GM21447 (cell line): ENCODE results near the gene CD8B.
"Not testable (repeated sequence)": the region's sequence is repeated elsewhere in the genome, so short reads cannot be mapped to it uniquely, and the experiment has no call there.

Experiments used
- ATAC-seq: cut with Tn5 transposase; IDR thresholded peaks from one replicate; pipeline ENCODE4 v1.9.1; 2021; ENCODE audit not compliant: unreplicated experiment

The CD8B gene

GRCh38 chr2:86861628-86862379 lies at the start of gene CD8B:
Gene CD8B, minus strand, starts transcription at chr2:86861886. Its CDS starts 21 bp downstream, at chr2:86861865.
- not testable (repeated sequence) for ATAC-seq

DNA sequence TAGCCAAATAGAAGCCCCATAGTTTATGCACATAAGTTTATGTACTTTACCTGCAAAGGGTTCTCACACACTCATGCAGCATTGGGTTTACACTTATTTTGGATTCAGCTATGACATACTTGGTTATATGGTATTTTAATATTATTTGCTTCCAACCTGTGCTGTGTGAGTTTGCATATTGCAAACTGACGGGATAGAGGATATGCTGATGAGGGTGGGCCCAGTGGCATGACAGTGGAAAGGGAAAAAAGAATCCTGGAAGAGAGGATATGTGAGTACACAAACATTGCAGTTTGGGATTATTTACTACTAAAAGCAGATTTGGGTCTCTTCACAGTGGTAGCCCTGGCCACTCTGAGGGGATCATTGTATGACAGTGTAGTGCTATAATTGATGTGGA lies 44.2 kb upstream of the CD8B start:
- ATAC-seq = not testable (repeated sequence)

GRCh38 chr2:86900687-86901086 lies 39.0 kb upstream of the CD8B start:
- not testable (repeated sequence) for ATAC-seq

GRCh38 chr2:86886026-86886425 lies 24.3 kb upstream of the CD8B start:
- not testable (repeated sequence) for ATAC-seq

- ATAC-seq = not testable (repeated sequence)
Measured at GRCh38 chr2:86882865-86883264, 21.2 kb upstream of the CD8B start.

GRCh38 chr2:86882118-86882665 lies 20.5 kb upstream of the CD8B start:
- ATAC-seq = not testable (repeated sequence)

GRCh38 chr2:86878986-86879385 lies 17.3 kb upstream of the CD8B start:
- ATAC-seq = not testable (repeated sequence)

DNA sequence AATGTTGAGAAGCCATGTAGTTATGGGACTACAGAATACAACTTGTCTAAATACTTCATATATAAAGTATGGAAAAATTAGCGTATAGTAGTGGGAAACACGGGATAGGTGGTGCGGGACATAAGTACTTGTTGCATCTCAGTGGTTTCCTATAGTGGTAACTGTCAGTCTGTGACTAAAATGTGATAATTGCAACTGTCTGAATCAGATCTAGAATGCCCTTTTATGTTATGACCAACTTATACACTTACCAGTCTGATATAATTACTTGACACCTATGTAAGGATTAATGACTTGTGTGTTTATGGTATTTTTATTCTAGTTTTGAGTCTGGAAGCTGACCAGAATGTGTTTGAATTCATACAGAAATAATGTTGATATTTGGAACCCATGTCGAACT lies 9.3 kb upstream of the CD8B start:
- not testable (repeated sequence) for ATAC-seq

GRCh38 chr2:86868895-86869468 lies 7.3 kb upstream of the CD8B start:
- ATAC-seq = not testable (repeated sequence)

GRCh38 chr2:86862380-86862703 lies 656 bp upstream of the CD8B start:
- not testable (repeated sequence) for ATAC-seq

DNA sequence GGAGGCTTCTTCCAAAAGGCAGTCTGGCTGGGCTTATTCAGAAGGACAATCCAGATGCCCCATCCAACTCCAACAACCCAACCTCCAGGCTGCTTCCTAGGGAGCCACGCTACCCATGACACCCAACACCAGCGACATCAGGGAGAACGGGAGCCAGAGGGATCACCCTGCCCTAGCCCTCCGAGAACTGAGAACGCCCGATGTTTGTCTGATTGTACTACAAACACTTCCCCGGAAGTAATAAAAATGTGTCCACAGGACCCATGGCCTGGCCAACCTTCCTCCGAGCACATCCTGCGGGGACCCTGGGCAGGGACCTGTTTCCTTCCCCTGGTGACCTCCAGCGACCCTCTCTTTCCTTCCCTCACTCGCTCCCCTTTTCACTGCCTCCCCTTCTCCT lies 511 bp downstream of the CD8B start:
- not testable (repeated sequence) for ATAC-seq

GRCh38 chr2:86860573-86860972 lies 1.1 kb downstream of the CD8B start:
- ATAC-seq = not testable (repeated sequence)

DNA sequence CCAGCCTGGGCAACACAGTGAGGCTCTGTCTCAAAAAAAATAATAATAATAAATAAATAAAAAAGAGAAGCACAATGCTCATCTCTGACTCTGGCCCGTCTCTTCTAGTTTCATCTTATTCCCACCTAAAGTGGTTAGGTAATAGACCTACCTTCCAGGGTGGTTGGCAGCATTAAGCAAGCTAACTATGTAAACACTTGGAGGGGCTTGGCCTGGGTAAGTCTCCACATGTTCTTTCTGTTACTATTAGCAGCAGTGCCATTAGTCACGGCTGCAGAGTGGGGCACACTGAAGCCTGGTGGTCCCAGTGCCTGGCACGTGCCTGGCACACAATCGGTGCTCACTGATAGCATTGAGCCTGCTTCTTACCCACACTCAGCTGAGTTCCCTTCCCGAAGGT lies 4.0 kb downstream of the CD8B start:
- not testable (repeated sequence) for ATAC-seq

DNA sequence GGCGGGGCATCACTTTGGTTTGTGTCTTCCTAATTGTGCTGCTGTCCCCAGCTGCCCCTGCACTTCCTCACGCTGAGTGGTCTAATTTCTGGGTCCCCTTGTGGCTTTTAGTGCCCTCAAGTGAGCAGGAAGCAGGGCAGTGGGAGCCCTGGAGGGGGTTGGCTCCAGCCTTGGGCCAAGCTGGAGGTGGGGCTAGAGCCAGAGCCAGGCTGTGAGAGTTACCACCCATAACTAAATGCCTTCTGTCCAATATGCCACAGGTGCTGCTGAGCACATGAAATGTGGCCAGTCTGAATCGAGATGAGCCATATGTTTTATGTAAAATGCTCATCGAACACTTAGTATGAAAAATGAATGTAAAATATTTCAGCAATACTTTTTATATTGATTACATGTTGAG lies 5.2 kb downstream of the CD8B start:
- not testable (repeated sequence) for ATAC-seq

DNA sequence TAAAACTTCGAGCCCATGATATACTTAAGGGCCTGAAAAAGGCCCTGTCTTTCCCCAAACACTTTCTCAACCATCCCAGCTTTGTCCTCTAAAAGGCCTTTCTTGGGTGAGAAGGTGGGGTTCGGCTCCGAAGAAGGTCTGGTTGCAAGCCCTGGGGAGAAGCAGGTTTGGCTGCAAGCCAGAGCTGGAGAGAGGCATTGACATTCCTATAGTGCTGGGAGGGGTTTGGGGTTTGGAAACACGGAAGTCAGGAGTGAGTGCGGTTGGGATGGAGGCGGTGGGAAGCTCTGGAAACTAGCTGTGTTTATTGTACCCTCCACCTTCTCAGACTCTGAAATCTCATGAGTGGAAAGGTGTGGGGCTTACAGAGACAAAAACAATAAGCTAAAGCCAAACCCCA lies 5.7 kb downstream of the CD8B start:
- not testable (repeated sequence) for ATAC-seq

DNA sequence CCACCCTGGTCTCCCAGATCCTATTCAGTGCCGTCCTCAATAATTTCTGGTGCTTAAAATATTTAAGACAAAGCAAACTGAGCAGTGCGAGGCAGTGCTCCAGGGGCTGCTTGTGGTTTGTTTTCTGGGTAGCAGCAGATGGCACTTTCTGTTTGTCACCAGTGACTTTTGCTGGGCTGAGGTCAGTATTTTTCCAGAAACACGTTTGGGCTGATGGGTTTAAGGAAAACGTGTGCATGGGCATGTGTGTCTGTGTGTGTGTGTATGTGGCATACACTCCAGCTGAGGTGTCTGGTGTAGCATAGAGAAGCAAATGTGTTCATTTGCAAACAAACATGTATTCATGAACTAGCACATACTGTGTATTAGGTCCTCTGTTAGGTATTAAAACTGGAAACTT lies 10.1 kb downstream of the CD8B start:
- ATAC-seq = not testable (repeated sequence)

GRCh38 chr2:86842607-86843234 lies 19.0 kb downstream of the CD8B start:
- ATAC-seq = not testable (repeated sequence)

DNA sequence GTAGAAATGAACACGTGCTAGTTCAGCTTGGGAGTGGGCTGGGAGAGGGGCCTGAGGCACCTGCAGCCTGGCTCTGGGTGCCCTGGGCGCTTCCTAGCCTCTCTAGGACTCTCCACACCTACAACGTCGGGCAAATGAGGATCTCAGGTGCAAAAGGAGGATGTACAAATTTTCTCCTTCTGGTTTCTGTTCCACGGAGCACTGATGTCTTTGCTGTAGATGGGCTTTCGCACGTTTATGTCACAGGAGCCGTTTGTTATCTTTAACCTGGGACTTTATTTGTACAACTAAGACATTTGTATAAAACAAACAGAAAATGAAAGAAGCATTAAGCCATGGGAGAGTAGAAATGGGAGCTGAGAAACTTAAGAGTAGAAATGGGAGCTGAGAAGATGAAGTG lies 20.4 kb downstream of the CD8B start:
- not testable (repeated sequence) for ATAC-seq

DNA sequence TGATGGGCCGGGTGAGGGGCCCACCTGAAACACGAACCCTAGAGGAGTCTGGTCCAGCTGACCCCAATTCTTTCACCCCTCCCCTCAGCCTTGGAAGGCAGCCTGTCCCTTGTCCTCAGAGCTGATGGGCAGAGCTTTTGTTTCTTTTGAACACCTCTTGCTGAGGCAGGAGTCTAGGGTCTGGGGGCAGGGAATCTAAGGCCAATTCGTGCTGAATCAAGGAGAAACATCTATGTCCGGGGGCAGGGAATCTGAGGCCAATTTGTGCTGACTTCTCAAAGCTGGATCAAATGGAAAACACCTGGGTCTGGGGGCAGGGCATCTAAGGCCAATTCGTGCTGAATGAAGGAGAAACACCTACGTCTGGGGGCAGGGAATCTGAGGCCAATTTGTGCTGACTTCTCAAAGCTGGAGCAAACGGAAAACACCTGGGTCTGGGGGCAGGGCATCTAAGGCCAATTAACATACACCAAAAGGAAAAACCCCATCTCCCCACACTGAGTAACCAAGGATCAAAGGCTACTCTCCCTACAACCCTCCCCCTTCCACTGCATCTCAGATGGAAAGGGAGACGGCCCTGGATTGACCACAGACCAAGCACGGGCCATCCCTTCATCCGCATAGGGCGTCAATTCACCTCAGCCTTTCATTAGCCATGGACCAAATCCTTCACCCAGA lies 21.7 kb downstream of the CD8B start:
- not testable (repeated sequence) for ATAC-seq

- not testable (repeated sequence) for ATAC-seq
Measured at GRCh38 chr2:86839455-86839854, 22.2 kb downstream of the CD8B start.

DNA sequence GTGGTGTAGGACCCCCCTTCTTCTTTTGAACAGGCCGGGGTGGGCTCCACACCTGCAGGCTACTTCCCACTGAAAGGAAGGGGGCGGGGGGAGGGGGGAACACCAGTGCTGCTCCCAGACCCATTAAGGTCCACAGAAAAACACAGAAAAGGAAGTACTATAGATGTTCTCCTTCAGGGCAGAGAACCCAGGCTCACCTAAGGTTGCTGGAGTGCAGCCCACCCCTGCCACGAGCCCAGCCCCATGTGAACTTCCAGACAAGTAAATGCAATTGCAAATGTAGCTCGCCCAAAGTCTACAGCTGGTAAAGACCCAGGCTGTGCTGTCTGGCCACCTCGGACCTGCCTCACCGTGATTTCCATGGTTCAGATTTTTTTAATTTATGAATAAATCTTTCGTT lies 24.0 kb downstream of the CD8B start:
- not testable (repeated sequence) for ATAC-seq
